ENCODE results near the gene ARID1B. TPM values are rescaled to one million over a fixed set of nuclear protein-coding genes. Genes with fewer than 3 reads are reported as not detected.

Gene ARID1B
- total RNA-seq, 1 donor from 2014 or later, result 47.3 TPM

- no peak for TF ChIP-seq CTCF (IDR thresholded peaks at IDR 0.05; ENCODE audit: insufficient read depth, low read length, poor library complexity, severe bottlenecking)
These were observed 247.6 kb downstream of the ARID1B start for GRCh38 chr6:157024745-157025144.

GRCh38 chr6:157025437-157025836, 248.3 kb downstream of the ARID1B start:
- H3K4me3 ChIP-seq (ENCODE audit: low read depth, low read length), result no peak overlapping the region
- no peak for TF ChIP-seq CTCF (IDR thresholded peaks at IDR 0.05; ENCODE audit: insufficient read depth, low read length, poor library complexity, severe bottlenecking)
- no peaks in the 10 kb centered on the region for H3K27me3 ChIP-seq (ENCODE audit: control insufficient read depth, insufficient read depth, low read length)
- H3K36me3 ChIP-seq (ENCODE audit: control insufficient read depth, insufficient read depth, low read length), result no peaks in the 10 kb centered on the region
- no peak for DNase-seq (ENCODE audit: low read depth)

More at GRCh38 chr6:157024745-157025144, 247.6 kb downstream of the ARID1B start:
- Histone ChIP-seq H3K4me3 (ENCODE audit: low read depth, low read length) (no peak overlapping the region), H3K27me3 (ENCODE audit: control insufficient read depth, insufficient read depth, low read length) (no peaks in the 10 kb centered on the region), H3K36me3 (ENCODE audit: control insufficient read depth, insufficient read depth, low read length) (no peaks in the 10 kb centered on the region)
- DNase-seq (ENCODE audit: low read depth), result no peak

DNA sequence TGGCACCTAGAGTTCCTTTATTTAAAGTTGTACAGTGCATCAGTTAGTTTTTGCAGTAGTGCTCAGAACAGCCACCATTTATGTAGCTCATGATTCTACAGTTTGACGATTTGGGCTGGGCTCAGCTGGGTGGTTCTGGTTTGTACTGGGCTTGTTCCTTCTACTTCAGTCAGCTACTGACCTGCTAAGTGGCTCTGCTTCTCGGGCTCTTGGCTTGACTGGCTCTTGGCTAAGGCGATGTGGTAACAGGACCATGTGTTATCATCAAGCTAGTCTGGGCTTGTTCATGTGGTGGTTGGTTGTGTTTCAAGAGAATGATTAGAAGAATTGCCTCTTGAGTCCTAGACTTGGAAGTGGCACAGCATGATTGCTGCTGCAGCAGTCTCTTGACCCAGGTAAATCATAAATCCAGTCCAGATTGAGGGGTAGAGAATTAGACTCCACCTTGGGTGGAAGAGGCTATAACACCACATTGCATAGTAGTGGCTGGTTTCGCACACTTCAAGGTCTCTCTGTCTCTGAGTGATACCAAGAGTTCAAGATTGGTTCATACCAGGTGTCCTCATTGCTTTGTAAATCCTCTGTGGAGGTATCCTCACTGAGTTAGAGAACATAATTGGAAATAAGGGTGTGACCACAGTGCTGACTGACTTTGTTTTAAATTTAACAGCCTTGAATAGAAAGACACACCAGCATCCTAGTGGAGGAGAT, 253.0 kb downstream of the ARID1B start:
- Histone ChIP-seq H3K27me3 (ENCODE audit: control insufficient read depth, insufficient read depth, low read length) (no peaks in the 10 kb centered on the region), H3K36me3 (ENCODE audit: control insufficient read depth, insufficient read depth, low read length) (no peaks in the 10 kb centered on the region), H3K4me3 (ENCODE audit: low read depth, low read length) (no peak overlapping the region)
- TF ChIP-seq CTCF (IDR thresholded peaks at IDR 0.05; ENCODE audit: insufficient read depth, low read length, poor library complexity, severe bottlenecking), result no peak
- no peak for DNase-seq (ENCODE audit: low read depth)

- H3K36me3 ChIP-seq (ENCODE audit: control insufficient read depth, insufficient read depth, low read length), result no peaks in the 10 kb centered on the region
- no peaks in the 10 kb centered on the region for H3K27me3 ChIP-seq (ENCODE audit: control insufficient read depth, insufficient read depth, low read length)
- no peak overlapping the region for H3K4me3 ChIP-seq (ENCODE audit: low read depth, low read length)
- no peak for DNase-seq (ENCODE audit: low read depth)
- no peak for TF ChIP-seq CTCF (IDR thresholded peaks at IDR 0.05; ENCODE audit: insufficient read depth, low read length, poor library complexity, severe bottlenecking)
These were observed 253.6 kb downstream of the ARID1B start for GRCh38 chr6:157030755-157031154.

GRCh38 chr6:157032923-157033322, 255.7 kb downstream of the ARID1B start:
- no peak for TF ChIP-seq CTCF (IDR thresholded peaks at IDR 0.05; ENCODE audit: insufficient read depth, low read length, poor library complexity, severe bottlenecking)
- no peak for DNase-seq (ENCODE audit: low read depth)
- no peaks in the 10 kb centered on the region for H3K27me3 ChIP-seq (ENCODE audit: control insufficient read depth, insufficient read depth, low read length)
- no peak overlapping the region for H3K4me3 ChIP-seq (ENCODE audit: low read depth, low read length)
- no peaks in the 10 kb centered on the region for H3K36me3 ChIP-seq (ENCODE audit: control insufficient read depth, insufficient read depth, low read length)
